Heart left ventricle (tissue), 16 donors: ENCODE data around the gene ZKSCAN5. TPM values are rescaled to one million over a fixed set of nuclear protein-coding genes. Genes with fewer than 3 reads are reported as not detected.

Experiments used
- ATAC-seq, 4 donors: fragments of 200-7000 bp; cut with Tn5 transposase; one replicate each; pipeline ENCODE4 v1.9.1; 2020 to 2022; ENCODE audit warnings: moderate library complexity in 4 of 4, mild to moderate bottlenecking in 3 of 4, moderate number of reproducible peaks in 1 of 4
- DNase-seq, 5 donors: peaks; one replicate each; pipeline ENCODE4 v3.0.0-alpha.2; 2020
- H3K27ac ChIP-seq, 12 donors: fragments of 200-600 bp; sonication (generic) in 4 of 12; one replicate each; pipeline versions ENCODE4 v1.5.0 to v1.8.0; 2016 to 2022; ENCODE audit warnings: mild to moderate bottlenecking in 2 of 12
- H3K27me3 ChIP-seq, 9 donors: fragments of 200-600 bp; sonication (generic) in 2 of 9; one replicate each; pipeline versions ENCODE4 v1.5.1 to v1.8.0; 2016 to 2022; ENCODE audit warnings: mild to moderate bottlenecking in 3 of 9
- H3K36me3 ChIP-seq, 9 donors: fragments of 200-600 bp; sonication (generic) in 2 of 9; one replicate each; pipeline versions ENCODE4 v1.5.0 to v1.8.0; 2018 to 2022; ENCODE audit warnings: mild to moderate bottlenecking in 2 of 9
- H3K4me1 ChIP-seq, 12 donors: fragments of 200-600 bp; sonication (generic) in 4 of 12; one replicate each; pipeline versions ENCODE4 v1.5.0 to v1.8.0; 2016 to 2022; ENCODE audit warnings: mild to moderate bottlenecking in 3 of 12
- H3K4me3 ChIP-seq, 12 donors: fragments of 200-600 bp; sonication (generic) in 4 of 12; one replicate each; pipeline versions ENCODE4 v1.5.0 to v1.8.0; 2017 to 2022; ENCODE audit warnings: mild to moderate bottlenecking in 9 of 12, moderate library complexity in 4 of 12
- H3K9me3 ChIP-seq, 12 donors: fragments of 200-600 bp; sonication (generic) in 4 of 12; one replicate each; pipeline versions ENCODE4 v1.5.0 to v1.8.0; 2016 to 2022; ENCODE audit warnings: mild to moderate bottlenecking in 1 of 12
- CTCF ChIP-seq, 12 donors: fragments of 200-600 bp; sonication (generic) in 4 of 12; IDR thresholded peaks; one replicate each; pipeline versions ENCODE4 v1.5.0 to v1.8.0; 2018 to 2022; ENCODE audit warnings: antibody characterized with exemption in 12 of 12, mild to moderate bottlenecking in 5 of 12
- POLR2A ChIP-seq, 2 donors: fragments of 450-650 bp; IDR thresholded peaks; one replicate each; pipeline ENCODE4 v1.6.1; 2017; ENCODE audit warnings: antibody characterized with exemption in 2 of 2, mild to moderate bottlenecking in 2 of 2, moderate library complexity in 2 of 2
- WGBS, 4 donors: extraction: QIAGEN DNeasy Blood & Tissue Kit in 2 of 4; methylation state at CpG; one replicate each; pipeline versions ENCODE4 v1.1.5 to v1.1.7; 2013 to 2018; 5-methylcytosine and 5-hydroxymethylcytosine counted together
- intact Hi-C, 10 donors: fragments of 100-400 bp; cut with DNase I; formaldehyde crosslinking; loops; one replicate each; pipeline versions ENCODE4 v1.11.1 to v1.14.2; 2022
- polyA plus RNA-seq, 2 donors: library from polyadenylated mRNA; stranded (reverse); fragments of 200-250 nt; gene quantifications; one replicate each; pipeline ENCODE4 v1.2.3, GENCODE V29; 2013
- total RNA-seq, 9 donors: library from RNA; depleted of rRNA in 2 of 9; stranded (reverse); fragments of >200 nt in 2 of 9; fragmentation: NEBNext Ultra II Directional in 3 of 9; extraction: Animal tissue kit (Norgen Biotek cat#: 25700) in 3 of 9; gene quantifications; one replicate each; pipeline versions ENCODE4 v1.1.0 to v1.2.4, GENCODE V29; 2016 to 2023
- donor health status: ischemic (EF 13 %, LVEDD 7.1; RV severe dilation, severe dysfunction).
- donor health status: healthy with polysubstance abuse.
- donor health status: DM: no; HTN: yes; CAD: no.
- donor health status: DM: no; HTN: no; CAD: no.
- donor health status: ischemic (EF 25% LVEDD 6.9; RV normal size, moderate dysfunction).
- donor health status: ischemic (EF 25% LVEDD 5.7; RV mildly dilated, moderate dysfunction).
- donor health status: healthy.
- donor health status: DM: yes; HTN: yes; CAD: no.
- donor health status: ischemic (EF 35%, LVEDD 5.7; RV mildly dilated, moderate dysfunction).
- donor health status: nonischemic (EF 11% LVEDD 7.7; RV severe dilation, severe dysfunction).
- donor health status: DM: yes; HTN: yes; CAD: no.
- donor health status: PGD.
- donor health status: ischemic (EF 29% LVEDD 5.4; RV normal size, mild dysfunction).
- donor health status: nonischemic (EF 23%, LVEDD 6.1; RV moderate dilation, normal function).

Gene ZKSCAN5
- total and polyA plus RNA-seq, 11 donors: 2.1 to 9.6 (median 6.2) TPM

GRCh38 chr7:99493823-99494222 lies 10.6 kb upstream of the ZKSCAN5 start:
- Histone ChIP-seq H3K4me3 (no peak overlapping the region), H3K27me3 (no peaks in the 10 kb centered on the region), H3K9me3 (peaks cover 0 to 46% (median 18%) of the 10 kb centered on the region in 12 donors), H3K4me1 (peaks cover 8 to 18% (median 16%) of the 10 kb centered on the region in 12 donors), H3K27ac (no peak overlapping the region), H3K36me3 (peaks cover 17 to 77% (median 65%) of the 10 kb centered on the region in 9 donors)
- DNase-seq (no peak), ATAC-seq (no peak)
- no peak for TF ChIP-seq CTCF (IDR thresholded peaks at IDR 0.05)
- TF ChIP-seq POLR2A (IDR thresholded peaks at IDR 0.05): no peak
- intact Hi-C loops: loop anchor here in 1 of 10 donors (10.0 kb wide), 1 partner anchor 121 kb away; the partner anchor contains the start of gene ZSCAN25
- 98 to 99% (median 99%) methylated on average over 6 of the region's 6 CpGs for WGBS, 4 donors

- H3K9me3 ChIP-seq: peaks cover 0 to 27% (median 18%) of the 10 kb centered on the region in 12 donors
- DNase-seq: no peak
- no peak for ATAC-seq
- no peaks in the 10 kb centered on the region for H3K27me3 ChIP-seq
- intact Hi-C loops: loop anchor here in 1 of 10 donors (10.0 kb wide), 1 partner anchor 117 kb away; the partner anchor contains the start of gene ZSCAN25
- TF ChIP-seq POLR2A (IDR thresholded peaks at IDR 0.05) (no peak), CTCF (IDR thresholded peaks at IDR 0.05) (no peak)
- H3K27ac ChIP-seq: no peak overlapping the region
- peaks cover 12 to 31% (median 25%) of the 10 kb centered on the region in 12 donors for H3K4me1 ChIP-seq
- 75 to 83% (median 81%) methylated on average over 6 of the region's 6 CpGs for WGBS, 4 donors
- peak overlapping the region in 10 of 12 donors; percentile 61 to 99 (median 82) for H3K4me3 ChIP-seq
- peaks cover 17 to 59% (median 49%) of the 10 kb centered on the region in 9 donors for H3K36me3 ChIP-seq
These were observed 6.5 kb upstream of the ZKSCAN5 start for GRCh38 chr7:99497766-99498545.

- peak overlapping the region; percentile 61 to 99 (median 82) for H3K4me3 ChIP-seq
These were observed 5.9 kb upstream of the ZKSCAN5 start for GRCh38 chr7:99498546-99498944.

More at GRCh38 chr7:99498546-99498944, 5.9 kb upstream of the ZKSCAN5 start:
- DNase-seq (no peak), ATAC-seq (no peak)
- no peak for TF ChIP-seq POLR2A (IDR thresholded peaks at IDR 0.05)
- no peak for TF ChIP-seq CTCF (IDR thresholded peaks at IDR 0.05)
- peaks cover 12 to 53% (median 43%) of the 10 kb centered on the region in 9 donors for H3K36me3 ChIP-seq
- WGBS, 4 donors: 66 to 75% (median 67%) methylated on average over 8 to 11 of the region's 11 CpGs
- H3K27me3 ChIP-seq: no peaks in the 10 kb centered on the region
- intact Hi-C loops: loop anchor here in 1 of 10 donors (10.0 kb wide), 1 partner anchor 116 kb away; the partner anchor contains the start of gene ZSCAN25
- H3K4me1 ChIP-seq: peaks cover 12 to 31% (median 25%) of the 10 kb centered on the region in 12 donors
- H3K9me3 ChIP-seq: peaks cover 0 to 22% (median 14%) of the 10 kb centered on the region in 12 donors
- peak overlapping the region in 2 of 12 donors; percentile 88 to 98 for H3K27ac ChIP-seq
